Measurements from ENCODE around the gene REP15. TPM values are rescaled to one million over a fixed set of nuclear protein-coding genes. Genes with fewer than 3 reads are reported as not detected.
"Not testable (repeated sequence)": the region's sequence is repeated elsewhere in the genome, so short reads cannot be mapped to it uniquely, and the experiment has no call there.

REP15 gene
- total RNA-seq, 4 donors from 2014 or later: not detected

DNA sequence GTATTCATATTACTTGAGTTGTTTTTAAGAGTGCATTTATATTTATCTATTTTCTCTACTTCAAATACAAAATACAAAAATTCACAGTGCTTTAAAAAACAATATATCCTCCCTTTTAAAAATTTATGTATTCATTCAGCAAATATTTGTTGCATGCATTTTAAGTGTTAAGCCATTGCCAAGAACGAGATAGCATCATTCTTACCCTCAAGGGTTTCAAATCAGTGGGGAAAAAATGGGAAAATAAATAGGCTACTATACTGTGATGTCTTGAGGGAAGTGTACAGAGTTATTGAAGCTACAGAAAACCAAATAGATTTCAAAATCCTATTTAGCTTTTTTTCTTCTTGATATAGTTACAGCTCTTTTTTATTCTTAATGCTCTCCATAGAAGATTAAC is 37.5 kb downstream of the REP15 start:
- H3K9me3 ChIP-seq: no peaks in the 10 kb centered on the region
- no peak for TF ChIP-seq EP300 (IDR thresholded peaks at IDR 0.05)
- TF ChIP-seq POLR2A (IDR thresholded peaks at IDR 0.05): no peak
- TF ChIP-seq, protein P1, sequence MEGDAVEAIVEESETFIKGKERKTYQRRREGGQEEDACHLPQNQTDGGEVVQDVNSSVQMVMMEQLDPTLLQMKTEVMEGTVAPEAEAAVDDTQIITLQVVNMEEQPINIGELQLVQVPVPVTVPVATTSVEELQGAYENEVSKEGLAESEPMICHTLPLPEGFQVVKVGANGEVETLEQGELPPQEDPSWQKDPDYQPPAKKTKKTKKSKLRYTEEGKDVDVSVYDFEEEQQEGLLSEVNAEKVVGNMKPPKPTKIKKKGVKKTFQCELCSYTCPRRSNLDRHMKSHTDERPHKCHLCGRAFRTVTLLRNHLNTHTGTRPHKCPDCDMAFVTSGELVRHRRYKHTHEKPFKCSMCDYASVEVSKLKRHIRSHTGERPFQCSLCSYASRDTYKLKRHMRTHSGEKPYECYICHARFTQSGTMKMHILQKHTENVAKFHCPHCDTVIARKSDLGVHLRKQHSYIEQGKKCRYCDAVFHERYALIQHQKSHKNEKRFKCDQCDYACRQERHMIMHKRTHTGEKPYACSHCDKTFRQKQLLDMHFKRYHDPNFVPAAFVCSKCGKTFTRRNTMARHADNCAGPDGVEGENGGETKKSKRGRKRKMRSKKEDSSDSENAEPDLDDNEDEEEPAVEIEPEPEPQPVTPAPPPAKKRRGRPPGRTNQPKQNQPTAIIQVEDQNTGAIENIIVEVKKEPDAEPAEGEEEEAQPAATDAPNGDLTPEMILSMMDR (IDR thresholded peaks at IDR 0.05): no peak
- no peaks in the 10 kb centered on the region for H3K4me1 ChIP-seq
- H3K27ac ChIP-seq: no peak overlapping the region
- peaks cover 0 to 63% (median 8%) of the 10 kb centered on the region in 3 donors for H3K36me3 ChIP-seq
- no peak for DNase-seq (ENCODE audit: low spot score in 2 of 2)
- H3K27me3 ChIP-seq: no peaks in the 10 kb centered on the region
- no peak overlapping the region for H3K4me3 ChIP-seq
- WGBS, 2 donors: 84 to 93% methylated on average over 1 of the region's 1 CpG

DNA sequence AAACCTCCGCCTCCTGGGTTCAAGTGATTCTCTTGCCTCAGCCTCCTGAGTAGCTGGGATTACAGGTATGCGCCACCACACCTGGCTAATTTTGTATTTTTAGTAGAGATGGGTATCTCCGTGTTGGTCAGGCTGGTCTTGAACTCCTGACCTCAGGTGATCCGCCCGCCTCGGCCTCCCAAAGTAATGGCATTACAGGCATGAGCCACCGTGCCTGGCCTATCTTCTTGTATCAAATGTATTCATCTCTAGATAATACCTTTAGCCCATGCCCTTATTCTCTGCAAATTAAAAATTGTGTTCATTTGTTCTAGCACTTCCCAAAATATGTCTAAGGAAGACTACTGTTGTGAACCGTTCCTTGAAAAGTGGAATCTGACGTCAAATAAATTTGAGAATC is 38.1 kb downstream of the REP15 start:
- H3K4me3 ChIP-seq; H3K9me3 ChIP-seq; DNase-seq (ENCODE audit: low spot score in 2 of 2); H3K4me1 ChIP-seq; H3K27ac ChIP-seq; H3K27me3 ChIP-seq: not testable (repeated sequence)
- peaks cover 0 to 69% (median 8%) of the 10 kb centered on the region in 3 donors for H3K36me3 ChIP-seq
- WGBS, 2 donors: 93% methylated on average over 9 of the region's 9 CpGs

DNA sequence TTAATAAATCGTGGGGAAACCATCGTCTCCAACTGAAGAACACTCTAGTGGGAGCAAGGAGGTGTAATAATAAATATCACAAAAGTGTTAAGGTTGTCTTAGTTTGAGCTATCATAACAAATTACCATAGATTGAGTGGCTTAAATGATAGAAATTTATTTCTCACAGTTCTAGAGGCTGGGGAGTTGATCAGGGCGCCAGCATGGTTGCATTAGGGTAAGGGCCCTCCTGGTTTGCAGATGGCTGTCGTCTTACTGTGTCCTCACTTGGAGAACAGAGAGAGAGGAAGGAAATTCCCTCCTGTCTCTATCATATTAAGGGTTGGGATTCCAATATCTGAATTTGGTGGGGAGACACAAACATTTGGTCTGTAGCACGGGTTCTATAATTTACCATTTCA is 47.4 kb downstream of the REP15 start:
- Histone ChIP-seq H3K4me3 (no peak overlapping the region), H3K27me3 (no peaks in the 10 kb centered on the region), H3K9me3 (no peaks in the 10 kb centered on the region), H3K36me3 (peaks cover 0 to 51% (median 0%) of the 10 kb centered on the region in 3 donors), H3K27ac (no peak overlapping the region), H3K4me1 (peaks cover 0 to 23% (median 6%) of the 10 kb centered on the region in 4 donors)
- DNase-seq (ENCODE audit: low spot score in 2 of 2): no peak
- 93 to 95% methylated on average over 5 of the region's 5 CpGs for WGBS, 2 donors
- TF ChIP-seq EP300 (IDR thresholded peaks at IDR 0.05): no peak
- no peak for TF ChIP-seq POLR2A (IDR thresholded peaks at IDR 0.05)
- TF ChIP-seq, protein P1 (IDR thresholded peaks at IDR 0.05): no peak

DNA sequence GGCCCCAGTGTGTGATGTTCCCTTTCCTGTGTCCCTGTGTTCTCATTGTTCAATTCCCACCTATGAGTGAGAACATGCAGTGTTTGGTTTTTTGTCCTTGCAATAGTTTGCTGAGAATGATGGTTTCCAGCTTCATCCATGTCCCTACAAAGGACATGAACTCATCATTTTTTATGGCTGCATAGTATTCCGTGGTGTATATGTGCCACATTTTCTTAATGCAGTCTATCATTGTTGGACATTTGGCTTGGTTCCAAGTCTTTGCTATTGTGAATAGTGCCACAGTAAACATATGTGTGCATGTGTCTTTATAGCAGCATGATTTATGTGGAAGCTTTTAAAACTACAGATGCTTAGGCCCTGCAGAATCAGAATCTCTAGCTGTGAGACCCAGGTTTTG is 49.5 kb downstream of the REP15 start:
- Histone ChIP-seq H3K4me1 (peaks cover 0 to 27% (median 8%) of the 10 kb centered on the region in 4 donors), H3K36me3 (peaks cover 0 to 30% (median 0%) of the 10 kb centered on the region in 3 donors), H3K27ac (peak overlapping the region in 2 of 4 donors; percentile 85 to 86)
- 87 to 88% methylated on average over 1 of the region's 1 CpG for whole genome bisulfite sequencing, 2 donors
- H3K27me3 ChIP-seq; H3K9me3 ChIP-seq; H3K4me3 ChIP-seq; DNase-seq (ENCODE audit: low spot score in 2 of 2): not testable (repeated sequence)

Other genes starting within 250 kb of the REP15 start
- gene SMCO2, start 249.7 kb upstream of the REP15 start, total RNA-seq: not detected
- 100 to 1,000 TPM in 1 of 4 donors, 10 to 100 TPM in 3; 56.9 to 110 (median 72.5) TPM for gene PPFIBP1, start 172.2 kb upstream of the REP15 start, total RNA-seq
- 100 to 1,000 TPM in 1 of 4 donors, 10 to 100 TPM in 3; 27.0 to 103 (median 45.6) TPM for gene MRPS35, start 14.4 kb downstream of the REP15 start, total RNA-seq
- gene KLHL42, start 83.8 kb downstream of the REP15 start, total RNA-seq: 10 to 100 TPM; 35.2 to 49.2 (median 42.2) TPM
- 1 to 10 TPM in 1 of 4 donors, under 1 TPM in 1, not detected in 2; 0.78 to 1.5 TPM for gene MANSC4, start 83.8 kb downstream of the REP15 start, total RNA-seq